ENCODE results near the gene C16orf96.

- TF ChIP-seq, protein P1, sequence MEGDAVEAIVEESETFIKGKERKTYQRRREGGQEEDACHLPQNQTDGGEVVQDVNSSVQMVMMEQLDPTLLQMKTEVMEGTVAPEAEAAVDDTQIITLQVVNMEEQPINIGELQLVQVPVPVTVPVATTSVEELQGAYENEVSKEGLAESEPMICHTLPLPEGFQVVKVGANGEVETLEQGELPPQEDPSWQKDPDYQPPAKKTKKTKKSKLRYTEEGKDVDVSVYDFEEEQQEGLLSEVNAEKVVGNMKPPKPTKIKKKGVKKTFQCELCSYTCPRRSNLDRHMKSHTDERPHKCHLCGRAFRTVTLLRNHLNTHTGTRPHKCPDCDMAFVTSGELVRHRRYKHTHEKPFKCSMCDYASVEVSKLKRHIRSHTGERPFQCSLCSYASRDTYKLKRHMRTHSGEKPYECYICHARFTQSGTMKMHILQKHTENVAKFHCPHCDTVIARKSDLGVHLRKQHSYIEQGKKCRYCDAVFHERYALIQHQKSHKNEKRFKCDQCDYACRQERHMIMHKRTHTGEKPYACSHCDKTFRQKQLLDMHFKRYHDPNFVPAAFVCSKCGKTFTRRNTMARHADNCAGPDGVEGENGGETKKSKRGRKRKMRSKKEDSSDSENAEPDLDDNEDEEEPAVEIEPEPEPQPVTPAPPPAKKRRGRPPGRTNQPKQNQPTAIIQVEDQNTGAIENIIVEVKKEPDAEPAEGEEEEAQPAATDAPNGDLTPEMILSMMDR (IDR thresholded peaks at IDR 0.05) = no peak
- TF ChIP-seq EZH2 (IDR thresholded peaks at IDR 0.05) (no peak), EZH2phosphoT487 (IDR thresholded peaks at IDR 0.05) (no peak)
These were observed 1.8 kb downstream of the C16orf96 start for GRCh38 chr16:4557973-4558372.
